NCI-H748 treated with DMSO at 0.1 percent for 48 hours (cell line): ENCODE results near the gene CARD11.

Experiments
- DNase-seq: peaks from one replicate; lab custom pipeline; 2025; lab: John Stamatoyannopoulos, UW

CARD11 gene

GRCh38 chr7:3043544-3044371 lies at the start of gene CARD11:
Gene CARD11, minus strand, starts transcription at chr7:3043867. Its CDS starts 85,361 bp downstream, at chr7:2958506.
- DNase-seq = no peak

GRCh38 chr7:3092468-3092867 lies 48.8 kb upstream of the CARD11 start:
- DNase-seq = no peak

GRCh38 chr7:3091631-3092030 lies 48.0 kb upstream of the CARD11 start:
- no peak for DNase-seq

- no peak for DNase-seq
Measured at GRCh38 chr7:3089493-3089892, 45.8 kb upstream of the CARD11 start.

- DNase-seq = no peak
Measured at GRCh38 chr7:3087243-3087755, 43.6 kb upstream of the CARD11 start.

- no peak for DNase-seq
Measured at GRCh38 chr7:3083350-3083749, 39.7 kb upstream of the CARD11 start.

- no peak for DNase-seq
Measured at GRCh38 chr7:3082831-3083230, 39.2 kb upstream of the CARD11 start.

GRCh38 chr7:3082386-3082785 lies 38.7 kb upstream of the CARD11 start:
- no peak for DNase-seq

- no peak for DNase-seq
Measured at GRCh38 chr7:3080106-3080505, 36.4 kb upstream of the CARD11 start.

- DNase-seq = no peak
Measured at GRCh38 chr7:3078514-3078913, 34.8 kb upstream of the CARD11 start.

- no peak for DNase-seq
Measured at GRCh38 chr7:3076700-3077099, 33.0 kb upstream of the CARD11 start.

- no peak for DNase-seq
Measured at GRCh38 chr7:3076163-3076562, 32.5 kb upstream of the CARD11 start.

- no peak for DNase-seq
Measured at GRCh38 chr7:3075441-3075840, 31.8 kb upstream of the CARD11 start.

GRCh38 chr7:3074459-3074821 lies 30.8 kb upstream of the CARD11 start:
- DNase-seq = no peak

- DNase-seq = no peak
Measured at GRCh38 chr7:3073763-3074458, 30.2 kb upstream of the CARD11 start.

- DNase-seq = no peak
Measured at GRCh38 chr7:3070908-3071307, 27.2 kb upstream of the CARD11 start.

GRCh38 chr7:3069771-3070449 lies 26.2 kb upstream of the CARD11 start:
- no peak for DNase-seq

- no peak for DNase-seq
Measured at GRCh38 chr7:3068530-3068929, 24.9 kb upstream of the CARD11 start.

- DNase-seq = no peak
Measured at GRCh38 chr7:3067606-3068380, 24.1 kb upstream of the CARD11 start.

- DNase-seq = no peak
Measured at GRCh38 chr7:3067193-3067592, 23.5 kb upstream of the CARD11 start.

GRCh38 chr7:3066506-3066905 lies 22.8 kb upstream of the CARD11 start:
- DNase-seq = no peak

- DNase-seq = peak; percentile 51
Measured at GRCh38 chr7:3065724-3066143, 22.1 kb upstream of the CARD11 start.
